Transverse colon (tissue), 4 donors: ENCODE measurements around the gene RUFY4. TPM values are rescaled to one million over a fixed set of nuclear protein-coding genes. Genes with fewer than 3 reads are reported as not detected.

Experiments used
- DNase-seq: peaks from one replicate; pipeline ENCODE4 v3.0.0-alpha.2; 2019
- H3K27ac ChIP-seq, 4 donors: fragments of 200-600 bp; sonication (generic); 2 replicates each; pipeline ENCODE4 v1.5.1; 2016 to 2018; ENCODE audit warnings: inconsistent platforms in 4 of 4
- H3K27me3 ChIP-seq: fragments of 200-600 bp; sonication (generic); 2 replicates; pipeline ENCODE4 v1.5.1; 2017; ENCODE audit warnings: inconsistent platforms
- H3K36me3 ChIP-seq, 4 donors: fragments of 200-600 bp; sonication (generic); 2 replicates each; pipeline ENCODE4 v1.5.1; 2017 to 2019; ENCODE audit warnings: inconsistent platforms in 4 of 4
- H3K4me1 ChIP-seq, 4 donors: fragments of 200-600 bp; sonication (generic); 2 replicates each; pipeline ENCODE4 v1.5.1; 2017 to 2020; ENCODE audit warnings: inconsistent platforms in 4 of 4
- H3K4me3 ChIP-seq, 4 donors: fragments of 200-600 bp; sonication (generic); 1 replicate in 1 of 4; 2 replicates in 3 of 4; pipeline versions ENCODE4 v1.5.1 to v1.6.1; 2017 to 2019; ENCODE audit warnings: inconsistent platforms in 4 of 4
- H3K9me3 ChIP-seq, 2 donors: fragments of 200-600 bp; sonication (generic); 2 replicates each; pipeline ENCODE4 v1.5.1; 2017 to 2019; ENCODE audit warnings: inconsistent platforms in 2 of 2
- EP300 ChIP-seq: sonication (generic); formaldehyde crosslinking; IDR thresholded peaks from one replicate; pipeline ENCODE4 v1.6.1; 2017; ENCODE audit warnings: antibody characterized with exemption, low read depth
- POLR2A ChIP-seq: fragments of 450-650 bp; IDR thresholded peaks from one replicate; pipeline ENCODE4 v1.6.1; 2016; ENCODE audit warnings: antibody characterized with exemption, mild to moderate bottlenecking, moderate library complexity
- POLR2AphosphoS5 ChIP-seq, 3 donors: sonication (generic); formaldehyde crosslinking; IDR thresholded peaks; one replicate each; pipeline ENCODE4 v1.6.1; 2016; ENCODE audit warnings: antibody characterized with exemption in 3 of 3
- WGBS, 2 donors: methylation state at CpG; one replicate each; pipeline ENCODE4 v1.1.5; 2018; ENCODE audit warnings: low coverage in 1 of 2; 5-methylcytosine and 5-hydroxymethylcytosine counted together
- in situ Hi-C, 4 donors: fragments of 200-750 bp; cut with MboI; loops; one replicate each; pipeline versions ENCODE4 v1.15.0 to v1.15.1; 2017; ENCODE audit warnings: low sequenced_read_pairs in 3 of 4, low pct_ligation_motif_present in 1 of 4, low pct_unique_long_range_greater_than_20kb in 1 of 4
- intact Hi-C: fragments of 100-400 bp; cut with DNase I; formaldehyde crosslinking; loops from one replicate; pipeline ENCODE4 v1.15.1; 2023; ENCODE audit warnings: low total_unique reads
- total RNA-seq, 4 donors: library from RNA; depleted of rRNA; stranded (reverse); fragments of >200 nt; gene quantifications; one replicate each; pipeline ENCODE4 v1.1.0, GENCODE V29; 2016
- TF ChIP-seq, protein P1 (sequence below), 5 experiments: fragments of 200-600 bp in 3 of 5; fragments of 450-650 bp in 2 of 5; sonication (generic) in 3 of 5; IDR thresholded peaks; 1 replicate in 2 of 5; 2 replicates in 3 of 5; pipeline ENCODE4 v1.5.1; 2016 to 2017; ENCODE audit warnings: antibody characterized with exemption in 5 of 5, inconsistent platforms in 3 of 5, mild to moderate bottlenecking in 2 of 5, moderate library complexity in 1 of 5

RUFY4 gene
- total RNA-seq, 4 donors from 2014 or later = 1.9 TPM; not detected in 3

DNA sequence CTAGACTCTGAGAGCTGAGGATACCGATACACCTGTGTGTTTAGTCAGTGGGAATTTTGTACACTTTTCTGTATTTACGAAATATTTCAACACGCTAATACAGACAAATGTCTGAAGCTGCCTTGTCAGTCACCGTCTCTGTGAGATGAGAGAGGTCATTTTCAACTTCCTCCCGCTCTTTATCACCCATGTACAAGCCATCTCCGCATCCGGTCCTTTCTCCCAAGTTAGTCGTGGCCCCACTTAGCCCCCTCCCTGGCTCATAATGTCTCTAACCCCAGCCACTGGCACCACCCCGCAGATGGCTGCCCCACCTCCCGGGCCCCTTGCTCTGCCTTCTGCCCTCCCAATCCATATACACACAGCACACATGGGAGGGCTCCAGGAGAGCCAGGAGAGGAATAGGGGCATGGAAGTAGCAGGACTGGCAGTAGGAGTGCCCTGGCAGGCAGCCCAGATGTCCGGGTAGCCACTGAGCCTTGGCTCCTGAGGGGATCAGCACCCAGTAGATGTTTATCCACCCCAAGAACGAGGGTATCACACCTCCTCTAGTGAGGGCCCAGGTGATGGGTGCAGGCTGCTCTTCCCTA is 2.0 kb upstream of the RUFY4 start:
- no peaks in the 10 kb centered on the region for H3K36me3 ChIP-seq
- peaks cover 5% of the 10 kb centered on the region for H3K27me3 ChIP-seq
- in situ Hi-C loops (no loop called here), intact Hi-C loops (no loop called here)
- no peak overlapping the region for H3K27ac ChIP-seq
- H3K4me1 ChIP-seq = peaks cover 0 to 4% (median 2%) of the 10 kb centered on the region in 4 donors
- 60 to 61% methylated on average over 3 to 12 of the region's 12 CpGs for WGBS, 2 donors
- H3K4me3 ChIP-seq = no peak overlapping the region
- no peaks in the 10 kb centered on the region for H3K9me3 ChIP-seq
- TF ChIP-seq, protein P1, sequence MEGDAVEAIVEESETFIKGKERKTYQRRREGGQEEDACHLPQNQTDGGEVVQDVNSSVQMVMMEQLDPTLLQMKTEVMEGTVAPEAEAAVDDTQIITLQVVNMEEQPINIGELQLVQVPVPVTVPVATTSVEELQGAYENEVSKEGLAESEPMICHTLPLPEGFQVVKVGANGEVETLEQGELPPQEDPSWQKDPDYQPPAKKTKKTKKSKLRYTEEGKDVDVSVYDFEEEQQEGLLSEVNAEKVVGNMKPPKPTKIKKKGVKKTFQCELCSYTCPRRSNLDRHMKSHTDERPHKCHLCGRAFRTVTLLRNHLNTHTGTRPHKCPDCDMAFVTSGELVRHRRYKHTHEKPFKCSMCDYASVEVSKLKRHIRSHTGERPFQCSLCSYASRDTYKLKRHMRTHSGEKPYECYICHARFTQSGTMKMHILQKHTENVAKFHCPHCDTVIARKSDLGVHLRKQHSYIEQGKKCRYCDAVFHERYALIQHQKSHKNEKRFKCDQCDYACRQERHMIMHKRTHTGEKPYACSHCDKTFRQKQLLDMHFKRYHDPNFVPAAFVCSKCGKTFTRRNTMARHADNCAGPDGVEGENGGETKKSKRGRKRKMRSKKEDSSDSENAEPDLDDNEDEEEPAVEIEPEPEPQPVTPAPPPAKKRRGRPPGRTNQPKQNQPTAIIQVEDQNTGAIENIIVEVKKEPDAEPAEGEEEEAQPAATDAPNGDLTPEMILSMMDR (IDR thresholded peaks at IDR 0.05) = no peak
- TF ChIP-seq EP300 (no peak), POLR2AphosphoS5 (IDR thresholded peaks at IDR 0.05) (no peak), POLR2A (no peak)
- DNase-seq = no peak

DNA sequence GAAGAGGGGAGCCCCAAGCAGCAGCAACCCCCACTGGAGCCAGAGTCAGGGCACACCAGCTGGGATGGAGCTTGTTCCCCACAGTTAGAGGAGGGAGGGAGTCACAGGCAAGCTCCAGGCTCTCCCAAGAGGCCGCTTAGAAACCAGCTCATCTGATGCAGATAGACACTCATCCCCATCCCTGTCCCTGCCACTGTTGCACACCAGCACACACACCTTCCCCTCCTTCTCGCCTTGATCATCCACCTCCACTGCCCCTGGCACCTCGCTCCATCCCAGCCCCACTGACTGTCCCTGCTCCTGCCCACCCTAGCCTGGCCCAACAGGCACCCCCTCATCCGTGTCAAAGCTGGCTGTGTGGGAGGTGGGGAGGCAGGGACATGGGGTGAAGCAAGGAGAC is 1.5 kb upstream of the RUFY4 start:
- TF ChIP-seq POLR2A (no peak), EP300 (no peak), POLR2AphosphoS5 (IDR thresholded peaks at IDR 0.05) (no peak)
- TF ChIP-seq, protein P1 (IDR thresholded peaks at IDR 0.05) = no peak
- Histone ChIP-seq H3K4me1 (peaks cover 0 to 4% (median 2%) of the 10 kb centered on the region in 4 donors), H3K9me3 (no peaks in the 10 kb centered on the region), H3K27me3 (peaks cover 5% of the 10 kb centered on the region), H3K4me3 (no peak overlapping the region), H3K36me3 (no peaks in the 10 kb centered on the region), H3K27ac (no peak overlapping the region)
- in situ Hi-C loops (no loop called here), intact Hi-C loops (no loop called here)
- WGBS, 2 donors = 59% methylated on average over 4 of the region's 4 CpGs; no CpG with 5 or more reads in 1 of the 2 donors
- DNase-seq = no peak

DNA sequence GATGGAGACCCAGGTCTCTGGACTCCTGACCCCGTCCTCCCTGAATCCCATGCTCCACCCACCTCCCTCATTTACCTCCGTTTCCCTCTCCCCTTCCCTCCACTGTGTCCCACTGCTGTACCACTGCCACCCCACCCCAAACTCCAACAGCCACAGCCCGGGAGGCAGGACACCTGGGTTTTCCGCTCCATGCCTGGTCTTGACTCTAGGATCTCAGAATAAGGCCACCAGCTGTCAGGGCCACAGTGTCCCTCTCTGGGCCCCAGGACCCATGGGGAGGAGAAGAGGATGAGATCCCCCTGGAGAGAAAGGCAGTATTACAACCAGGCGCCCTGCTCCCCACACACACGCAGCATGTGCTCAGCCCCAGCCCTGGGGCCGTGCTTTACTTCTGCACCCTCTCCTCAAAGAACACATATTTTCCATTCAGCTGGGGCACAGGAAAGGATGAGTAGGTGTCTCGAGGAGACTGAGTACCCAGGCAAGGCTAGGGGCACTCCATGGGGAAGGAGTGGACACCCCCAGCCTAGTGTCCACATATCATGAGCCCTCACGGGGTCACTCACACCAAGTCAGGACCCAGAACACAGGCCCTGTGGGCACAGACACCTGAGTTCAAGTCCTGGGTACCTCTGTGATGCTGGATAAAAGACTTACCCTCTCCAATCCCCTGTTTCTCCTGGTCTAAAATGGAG is 700 bp downstream of the RUFY4 start:
- WGBS, 2 donors = 64% methylated on average over 9 of the region's 9 CpGs; no CpG with 5 or more reads in 1 of the 2 donors

DNA sequence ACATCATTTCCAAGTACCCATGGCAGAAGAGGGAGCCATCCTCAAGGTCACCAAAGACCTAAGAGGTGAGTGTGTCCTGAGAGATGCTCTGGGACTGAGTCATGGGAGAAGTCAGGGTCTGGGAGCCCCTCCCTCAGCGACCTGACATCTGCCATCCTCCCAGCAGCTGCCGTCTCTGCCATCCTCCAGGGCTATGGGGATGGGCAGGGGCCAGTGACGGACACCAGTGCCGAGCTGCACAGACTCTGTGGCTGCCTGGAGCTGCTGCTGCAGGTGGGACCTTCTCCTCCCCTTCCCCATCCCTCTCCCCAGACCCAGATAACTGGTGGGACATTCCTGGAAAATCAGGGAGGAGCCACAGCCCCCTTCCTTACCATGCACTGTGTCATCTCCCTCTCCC is 1.5 kb downstream of the RUFY4 start:
- TF ChIP-seq POLR2A (no peak), POLR2AphosphoS5 (IDR thresholded peaks at IDR 0.05) (no peak), EP300 (no peak)
- TF ChIP-seq, protein P1 (IDR thresholded peaks at IDR 0.05) = no peak
- Histone ChIP-seq H3K4me1 (peaks cover 0 to 4% (median 2%) of the 10 kb centered on the region in 4 donors), H3K27me3 (peaks cover 5% of the 10 kb centered on the region), H3K4me3 (no peak overlapping the region), H3K9me3 (no peaks in the 10 kb centered on the region), H3K36me3 (no peaks in the 10 kb centered on the region), H3K27ac (no peak overlapping the region)
- 65% methylated on average over 4 of the region's 4 CpGs; no CpG with 5 or more reads in 1 of the 2 donors for WGBS, 2 donors
- in situ Hi-C loops = no loop called here
- DNase-seq = no peak
- intact Hi-C loops = no loop called here

More for the DNA sequence above, 700 bp downstream of the RUFY4 start:
- Histone ChIP-seq H3K4me3 (no peak overlapping the region), H3K4me1 (peaks cover 0 to 4% (median 2%) of the 10 kb centered on the region in 4 donors), H3K27ac (no peak overlapping the region), H3K9me3 (no peaks in the 10 kb centered on the region), H3K27me3 (peaks cover 5% of the 10 kb centered on the region), H3K36me3 (no peaks in the 10 kb centered on the region)
- DNase-seq = no peak
- in situ Hi-C loops (no loop called here), intact Hi-C loops (no loop called here)
- TF ChIP-seq POLR2AphosphoS5 (IDR thresholded peaks at IDR 0.05) (no peak), POLR2A (no peak), EP300 (no peak)
- TF ChIP-seq, protein P1 (IDR thresholded peaks at IDR 0.05) = no peak
